ENCODE data around the gene ZSCAN10.

DNA sequence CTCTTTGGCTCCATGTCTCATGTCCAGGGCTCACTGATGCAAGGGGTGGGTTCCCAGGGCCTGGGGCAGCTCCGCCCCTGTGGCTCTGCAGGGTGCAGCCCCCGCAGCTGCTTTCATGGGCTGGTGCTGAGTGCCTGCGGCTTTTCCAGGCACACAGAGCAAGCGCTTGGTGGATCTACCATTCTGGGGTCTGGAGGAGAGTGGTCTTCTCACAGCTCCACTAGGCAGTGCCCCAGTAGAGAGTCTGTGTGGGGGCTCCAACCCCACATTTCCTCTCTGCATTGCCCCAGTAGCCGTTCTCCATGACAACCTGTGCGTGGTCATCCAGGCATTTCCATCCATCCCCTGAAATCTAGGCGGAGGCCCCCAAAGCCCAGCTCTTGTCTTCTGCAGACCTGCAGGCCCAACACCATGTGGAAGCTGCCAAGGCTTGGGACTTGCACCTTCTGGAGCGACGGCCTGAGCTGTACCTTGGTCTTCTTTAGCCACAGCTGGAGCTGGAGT is 28.4 kb downstream of the ZSCAN10 start:
- TF ChIP-seq, protein P1, sequence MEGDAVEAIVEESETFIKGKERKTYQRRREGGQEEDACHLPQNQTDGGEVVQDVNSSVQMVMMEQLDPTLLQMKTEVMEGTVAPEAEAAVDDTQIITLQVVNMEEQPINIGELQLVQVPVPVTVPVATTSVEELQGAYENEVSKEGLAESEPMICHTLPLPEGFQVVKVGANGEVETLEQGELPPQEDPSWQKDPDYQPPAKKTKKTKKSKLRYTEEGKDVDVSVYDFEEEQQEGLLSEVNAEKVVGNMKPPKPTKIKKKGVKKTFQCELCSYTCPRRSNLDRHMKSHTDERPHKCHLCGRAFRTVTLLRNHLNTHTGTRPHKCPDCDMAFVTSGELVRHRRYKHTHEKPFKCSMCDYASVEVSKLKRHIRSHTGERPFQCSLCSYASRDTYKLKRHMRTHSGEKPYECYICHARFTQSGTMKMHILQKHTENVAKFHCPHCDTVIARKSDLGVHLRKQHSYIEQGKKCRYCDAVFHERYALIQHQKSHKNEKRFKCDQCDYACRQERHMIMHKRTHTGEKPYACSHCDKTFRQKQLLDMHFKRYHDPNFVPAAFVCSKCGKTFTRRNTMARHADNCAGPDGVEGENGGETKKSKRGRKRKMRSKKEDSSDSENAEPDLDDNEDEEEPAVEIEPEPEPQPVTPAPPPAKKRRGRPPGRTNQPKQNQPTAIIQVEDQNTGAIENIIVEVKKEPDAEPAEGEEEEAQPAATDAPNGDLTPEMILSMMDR (IDR thresholded peaks at IDR 0.05 in 2 of 3, conservative IDR thresholded peaks at IDR 0.05 in 1 of 3; ENCODE audit: borderline replicate concordance in 1 of 3, insufficient read depth in 1 of 3, low read depth in 2 of 3, low read length in 2 of 3) = no peak
- TF ChIP-seq POLR2A (IDR thresholded peaks at IDR 0.05; ENCODE audit: borderline replicate concordance, extremely low read depth, insufficient read depth, insufficient read length) (no peak), EGR1 (IDR thresholded peaks at IDR 0.05; ENCODE audit: low read depth) (no peak), POLR2AphosphoS5 (IDR thresholded peaks at IDR 0.05; ENCODE audit: low read depth, low read length) (no peak), SRF (IDR thresholded peaks at IDR 0.05; ENCODE audit: low read depth) (no peak)
- TF ChIP-seq, protein P2, sequence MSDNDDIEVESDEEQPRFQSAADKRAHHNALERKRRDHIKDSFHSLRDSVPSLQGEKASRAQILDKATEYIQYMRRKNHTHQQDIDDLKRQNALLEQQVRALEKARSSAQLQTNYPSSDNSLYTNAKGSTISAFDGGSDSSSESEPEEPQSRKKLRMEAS (IDR thresholded peaks at IDR 0.05) = no peak
- TF ChIP-seq, protein P3, sequence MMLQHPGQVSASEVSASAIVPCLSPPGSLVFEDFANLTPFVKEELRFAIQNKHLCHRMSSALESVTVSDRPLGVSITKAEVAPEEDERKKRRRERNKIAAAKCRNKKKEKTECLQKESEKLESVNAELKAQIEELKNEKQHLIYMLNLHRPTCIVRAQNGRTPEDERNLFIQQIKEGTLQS (IDR thresholded peaks at IDR 0.05) = no peak
- TF ChIP-seq, protein P4, sequence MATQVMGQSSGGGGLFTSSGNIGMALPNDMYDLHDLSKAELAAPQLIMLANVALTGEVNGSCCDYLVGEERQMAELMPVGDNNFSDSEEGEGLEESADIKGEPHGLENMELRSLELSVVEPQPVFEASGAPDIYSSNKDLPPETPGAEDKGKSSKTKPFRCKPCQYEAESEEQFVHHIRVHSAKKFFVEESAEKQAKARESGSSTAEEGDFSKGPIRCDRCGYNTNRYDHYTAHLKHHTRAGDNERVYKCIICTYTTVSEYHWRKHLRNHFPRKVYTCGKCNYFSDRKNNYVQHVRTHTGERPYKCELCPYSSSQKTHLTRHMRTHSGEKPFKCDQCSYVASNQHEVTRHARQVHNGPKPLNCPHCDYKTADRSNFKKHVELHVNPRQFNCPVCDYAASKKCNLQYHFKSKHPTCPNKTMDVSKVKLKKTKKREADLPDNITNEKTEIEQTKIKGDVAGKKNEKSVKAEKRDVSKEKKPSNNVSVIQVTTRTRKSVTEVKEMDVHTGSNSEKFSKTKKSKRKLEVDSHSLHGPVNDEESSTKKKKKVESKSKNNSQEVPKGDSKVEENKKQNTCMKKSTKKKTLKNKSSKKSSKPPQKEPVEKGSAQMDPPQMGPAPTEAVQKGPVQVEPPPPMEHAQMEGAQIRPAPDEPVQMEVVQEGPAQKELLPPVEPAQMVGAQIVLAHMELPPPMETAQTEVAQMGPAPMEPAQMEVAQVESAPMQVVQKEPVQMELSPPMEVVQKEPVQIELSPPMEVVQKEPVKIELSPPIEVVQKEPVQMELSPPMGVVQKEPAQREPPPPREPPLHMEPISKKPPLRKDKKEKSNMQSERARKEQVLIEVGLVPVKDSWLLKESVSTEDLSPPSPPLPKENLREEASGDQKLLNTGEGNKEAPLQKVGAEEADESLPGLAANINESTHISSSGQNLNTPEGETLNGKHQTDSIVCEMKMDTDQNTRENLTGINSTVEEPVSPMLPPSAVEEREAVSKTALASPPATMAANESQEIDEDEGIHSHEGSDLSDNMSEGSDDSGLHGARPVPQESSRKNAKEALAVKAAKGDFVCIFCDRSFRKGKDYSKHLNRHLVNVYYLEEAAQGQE (IDR thresholded peaks at IDR 0.05; ENCODE audit: low read depth) = no peak

Measured in HCT116 (cell line).